Measurements from ENCODE around the gene IFIT3.
A peak's percentile ranks its signal among the peaks of the same experiment; 100 is the strongest.
"Not testable (repeated sequence)": the region's sequence is repeated elsewhere in the genome, so short reads cannot be mapped to it uniquely, and the experiment has no call there.

The IFIT3 gene

DNA sequence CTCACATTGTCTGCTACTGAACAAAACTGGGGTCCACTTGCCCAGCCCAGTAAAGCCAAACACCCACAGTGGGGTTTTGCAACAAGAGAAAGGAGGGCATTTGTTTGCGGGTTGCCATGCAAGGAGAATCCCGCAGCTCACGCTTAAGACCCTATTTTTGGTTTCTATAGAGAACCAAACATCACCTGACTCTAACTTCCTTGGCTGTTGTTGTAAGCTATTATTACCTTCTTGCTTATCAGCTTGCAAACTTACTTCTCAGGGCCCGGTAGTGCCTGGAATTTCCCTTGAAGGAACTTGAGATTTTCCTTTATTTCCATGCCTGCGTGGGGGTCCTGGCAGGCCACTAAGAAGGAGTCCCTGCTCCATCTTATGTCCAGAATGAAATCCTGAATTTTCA lies 20.7 kb downstream of the IFIT3 start:
- Histone ChIP-seq H2AFZ (ENCODE audit: low read length) (no peak overlapping the region), H3K79me2 (ENCODE audit: insufficient read depth, low read length) (no peaks in the 10 kb centered on the region), H3F3A (ENCODE audit: low read depth) (no peaks in the 10 kb centered on the region; the same call in 1 of the 2 replicates), H4K20me1 (ENCODE audit: insufficient read depth, low read length, poor library complexity, severe bottlenecking) (no peaks in the 10 kb centered on the region), H3K9me2 (replicated peaks; ENCODE audit: low read depth, low read length) (no peaks in the 10 kb centered on the region), H3K4me3 (ENCODE audit: low read length, poor library complexity, severe bottlenecking) (peak overlapping the region; percentile 9), H3K9me3 (ENCODE audit: insufficient read depth, low read depth, low read length) (no peaks in the 10 kb centered on the region), H3K36me3 (ENCODE audit: insufficient read depth, low read length) (no peaks in the 10 kb centered on the region), H3K4me1 (ENCODE audit: insufficient read depth, low read length, poor library complexity, severe bottlenecking) (peaks cover 49% of the 10 kb centered on the region), H3K27me3 (ENCODE audit: insufficient read depth, low read length, poor library complexity, severe bottlenecking) (no peaks in the 10 kb centered on the region), H3K4me2 (ENCODE audit: low read depth, low read length, poor library complexity, severe bottlenecking) (peak overlapping the region; percentile 25), H3K9ac (ENCODE audit: low read depth, low read length, poor library complexity, severe bottlenecking) (no peak overlapping the region)
- no peak for TF ChIP-seq EZH2phosphoT487 (IDR thresholded peaks at IDR 0.05; ENCODE audit: borderline replicate concordance)
- TF ChIP-seq CTCF (conservative IDR thresholded peaks at IDR 0.05; ENCODE audit: low read length), result no peak

DNA sequence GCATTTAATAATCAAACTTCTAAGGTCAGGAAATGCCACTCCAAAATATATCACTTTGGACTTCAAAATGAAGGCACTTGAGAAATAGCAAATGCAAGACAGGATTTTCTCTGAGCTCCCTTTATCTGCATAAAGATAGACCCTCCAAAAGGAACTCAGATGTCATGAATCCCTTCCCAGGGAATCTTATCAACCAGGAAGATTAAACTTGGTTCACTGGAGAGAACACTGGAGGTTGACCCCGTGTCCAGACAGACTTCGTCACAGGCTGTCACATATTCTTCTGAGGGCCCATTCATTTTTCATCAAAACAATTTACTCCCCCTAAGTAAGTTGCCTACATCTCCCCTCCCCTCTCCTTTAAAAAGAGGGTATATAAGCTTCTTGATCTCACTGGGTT lies 21.2 kb downstream of the IFIT3 start:
- H3K27me3 ChIP-seq (ENCODE audit: insufficient read depth, low read length, poor library complexity, severe bottlenecking), result no peaks in the 10 kb centered on the region
- peak overlapping the region; percentile 25 for H3K4me2 ChIP-seq (ENCODE audit: low read depth, low read length, poor library complexity, severe bottlenecking)
- H3K9me2 ChIP-seq (replicated peaks; ENCODE audit: low read depth, low read length), result no peaks in the 10 kb centered on the region
- H3K36me3 ChIP-seq (ENCODE audit: insufficient read depth, low read length), result no peaks in the 10 kb centered on the region
- TF ChIP-seq EZH2phosphoT487 (IDR thresholded peaks at IDR 0.05; ENCODE audit: borderline replicate concordance) (no peak), CTCF (conservative IDR thresholded peaks at IDR 0.05; ENCODE audit: low read length) (no peak)
- H3K9me3 ChIP-seq (ENCODE audit: insufficient read depth, low read depth, low read length), result no peaks in the 10 kb centered on the region
- H2AFZ ChIP-seq (ENCODE audit: low read length), result no peak overlapping the region
- no peak overlapping the region for H3K4me3 ChIP-seq (ENCODE audit: low read length, poor library complexity, severe bottlenecking)
- H3K4me1 ChIP-seq (ENCODE audit: insufficient read depth, low read length, poor library complexity, severe bottlenecking), result peaks cover 49% of the 10 kb centered on the region
- no peaks in the 10 kb centered on the region for H3K79me2 ChIP-seq (ENCODE audit: insufficient read depth, low read length)
- H3K9ac ChIP-seq (ENCODE audit: low read depth, low read length, poor library complexity, severe bottlenecking), result no peak overlapping the region
- H4K20me1 ChIP-seq (ENCODE audit: insufficient read depth, low read length, poor library complexity, severe bottlenecking), result no peaks in the 10 kb centered on the region
- no peaks in the 10 kb centered on the region; the same call in 1 of the 2 replicates for H3F3A ChIP-seq (ENCODE audit: low read depth)

- Histone ChIP-seq H3K4me2 (ENCODE audit: low read depth, low read length, poor library complexity, severe bottlenecking) (peak overlapping the region; percentile 23), H3K4me1 (ENCODE audit: insufficient read depth, low read length, poor library complexity, severe bottlenecking) (peaks cover 55% of the 10 kb centered on the region)
- not testable (repeated sequence) for H3K9ac ChIP-seq (ENCODE audit: low read depth, low read length, poor library complexity, severe bottlenecking); H3K79me2 ChIP-seq (ENCODE audit: insufficient read depth, low read length); H2AFZ ChIP-seq (ENCODE audit: low read length); H3K36me3 ChIP-seq (ENCODE audit: insufficient read depth, low read length); H3F3A ChIP-seq (ENCODE audit: low read depth); H3K4me3 ChIP-seq (ENCODE audit: low read length, poor library complexity, severe bottlenecking); H3K9me2 ChIP-seq (replicated peaks; ENCODE audit: low read depth, low read length); H4K20me1 ChIP-seq (ENCODE audit: insufficient read depth, low read length, poor library complexity, severe bottlenecking); H3K27me3 ChIP-seq (ENCODE audit: insufficient read depth, low read length, poor library complexity, severe bottlenecking); H3K9me3 ChIP-seq (ENCODE audit: insufficient read depth, low read depth, low read length)
Observed at GRCh38 chr10:89350631-89351315, 23.0 kb downstream of the IFIT3 start.

- TF ChIP-seq CTCF (conservative IDR thresholded peaks at IDR 0.05; ENCODE audit: low read length) (no peak), EZH2phosphoT487 (IDR thresholded peaks at IDR 0.05; ENCODE audit: borderline replicate concordance) (no peak)
- Histone ChIP-seq H3K27me3 (ENCODE audit: insufficient read depth, low read length, poor library complexity, severe bottlenecking) (no peaks in the 10 kb centered on the region), H3K4me3 (ENCODE audit: low read length, poor library complexity, severe bottlenecking) (no peak overlapping the region), H3K36me3 (ENCODE audit: insufficient read depth, low read length) (no peaks in the 10 kb centered on the region), H3K79me2 (ENCODE audit: insufficient read depth, low read length) (no peaks in the 10 kb centered on the region), H2AFZ (ENCODE audit: low read length) (no peak overlapping the region), H3F3A (ENCODE audit: low read depth) (no peaks in the 10 kb centered on the region; the same call in 1 of the 2 replicates), H3K9me3 (ENCODE audit: insufficient read depth, low read depth, low read length) (no peaks in the 10 kb centered on the region), H3K9me2 (replicated peaks; ENCODE audit: low read depth, low read length) (no peaks in the 10 kb centered on the region), H3K4me2 (ENCODE audit: low read depth, low read length, poor library complexity, severe bottlenecking) (peak overlapping the region; percentile 23), H4K20me1 (ENCODE audit: insufficient read depth, low read length, poor library complexity, severe bottlenecking) (no peaks in the 10 kb centered on the region), H3K4me1 (ENCODE audit: insufficient read depth, low read length, poor library complexity, severe bottlenecking) (peaks cover 57% of the 10 kb centered on the region), H3K9ac (ENCODE audit: low read depth, low read length, poor library complexity, severe bottlenecking) (no peak overlapping the region)
Observed at GRCh38 chr10:89351412-89351779, 23.6 kb downstream of the IFIT3 start.

Measured in Loucy (cell line).